ENCODE data around the gene WASF1. TPM values are rescaled to one million over a fixed set of nuclear protein-coding genes. Genes with fewer than 3 reads are reported as not detected.

Gene WASF1
- total and polyA plus RNA-seq, 2 experiments from 2014 or later = 12.3 to 25.1 TPM

GRCh38 chr6:110098511-110099116, 80.9 kb downstream of the WASF1 start:
- 0 out of 2 replicates have a peak, but pooled peaks cover 11% of the 10 kb centered on the region for H3K36me3 ChIP-seq (ENCODE audit: low read depth)
- DNase-seq = no peak
- no peak overlapping the region for H3K4me3 ChIP-seq
- no peaks in the 10 kb centered on the region for H3K27me3 ChIP-seq (replicated peaks; ENCODE audit: insufficient read depth)
- no peaks in the 10 kb centered on the region for H3K79me2 ChIP-seq (ENCODE audit: insufficient read depth)
- no peak for TF ChIP-seq EZH2 (IDR thresholded peaks at IDR 0.05; ENCODE audit: insufficient read depth, poor library complexity, severe bottlenecking)
- TF ChIP-seq EZH2phosphoT487 (IDR thresholded peaks at IDR 0.05; ENCODE audit: insufficient read depth, low read depth) = no peak
- peaks cover 34% of the 10 kb centered on the region for H3K4me1 ChIP-seq (ENCODE audit: insufficient read depth)
- H4K20me1 ChIP-seq (ENCODE audit: insufficient read depth) = no peaks in the 10 kb centered on the region
- no peaks in the 10 kb centered on the region for H3K9me3 ChIP-seq (ENCODE audit: low read depth)
- H3K9ac ChIP-seq = no peak overlapping the region
- no peaks in the 10 kb centered on the region; the same call in 1 of the 2 replicates for H3K9me2 ChIP-seq (ENCODE audit: insufficient read depth)
- 94 to 96% methylated on average over 7 of the region's 7 CpGs for WGBS, 2 experiments (ENCODE audit: low coverage in 1 of 2, low lambda C conversion rate in 2 of 2, missing lambda C conversion rate in 2 of 2)
- in situ Hi-C loops (cut with MboI) = no loop called here
- no peak overlapping the region for H2AFZ ChIP-seq
- no peak overlapping the region for H3K27ac ChIP-seq
- peaks cover 26% of the 10 kb centered on the region for H3F3A ChIP-seq (ENCODE audit: insufficient read depth)
- no peak overlapping the region for H3K4me2 ChIP-seq (ENCODE audit: unreplicated experiment)

- Histone ChIP-seq H3K79me2 (ENCODE audit: insufficient read depth) (no peaks in the 10 kb centered on the region), H3K9ac (peak overlapping the region; percentile 71), H3K4me1 (ENCODE audit: insufficient read depth) (peaks cover 28% of the 10 kb centered on the region), H3F3A (ENCODE audit: insufficient read depth) (peaks cover 26% of the 10 kb centered on the region), H3K36me3 (ENCODE audit: low read depth) (0 out of 2 replicates have a peak, but pooled peaks cover 8% of the 10 kb centered on the region), H2AFZ (peak overlapping the region; percentile 75), H3K27ac (peak overlapping the region; percentile 89), H3K27me3 (replicated peaks; ENCODE audit: insufficient read depth) (no peaks in the 10 kb centered on the region), H3K9me3 (ENCODE audit: low read depth) (no peaks in the 10 kb centered on the region), H4K20me1 (ENCODE audit: insufficient read depth) (no peaks in the 10 kb centered on the region), H3K9me2 (ENCODE audit: insufficient read depth) (no peaks in the 10 kb centered on the region; the same call in none of the 2 replicates), H3K4me2 (ENCODE audit: unreplicated experiment) (peak overlapping the region; percentile 52), H3K4me3 (peak overlapping the region; percentile 31; the same call in 1 of the 2 replicates)
- peak; percentile 18 for DNase-seq
- in situ Hi-C loops (cut with MboI) = no loop called here
- no peak for TF ChIP-seq EZH2 (IDR thresholded peaks at IDR 0.05; ENCODE audit: insufficient read depth, poor library complexity, severe bottlenecking)
- no peak for TF ChIP-seq EZH2phosphoT487 (IDR thresholded peaks at IDR 0.05; ENCODE audit: insufficient read depth, low read depth)
- 4 to 6% methylated on average over 3 of the region's 3 CpGs for whole genome bisulfite sequencing, 2 experiments (ENCODE audit: low coverage in 1 of 2, low lambda C conversion rate in 2 of 2, missing lambda C conversion rate in 2 of 2)
Measured at GRCh38 chr6:110097443-110097842, 82.0 kb downstream of the WASF1 start.

GRCh38 chr6:110095935-110096334, 83.5 kb downstream of the WASF1 start:
- Histone ChIP-seq H3K9me2 (ENCODE audit: insufficient read depth) (no peaks in the 10 kb centered on the region; the same call in none of the 2 replicates), H3K27me3 (replicated peaks; ENCODE audit: insufficient read depth) (no peaks in the 10 kb centered on the region), H3K27ac (peak overlapping the region; percentile 89), H3K4me1 (ENCODE audit: insufficient read depth) (peaks cover 24% of the 10 kb centered on the region), H4K20me1 (ENCODE audit: insufficient read depth) (no peaks in the 10 kb centered on the region), H3K9ac (peak overlapping the region; percentile 71), H3F3A (ENCODE audit: insufficient read depth) (peaks cover 26% of the 10 kb centered on the region), H2AFZ (peak overlapping the region; percentile 75; the same call in 1 of the 2 replicates), H3K36me3 (ENCODE audit: low read depth) (0 out of 2 replicates have a peak, but pooled peaks cover 3% of the 10 kb centered on the region), H3K4me2 (ENCODE audit: unreplicated experiment) (peak overlapping the region; percentile 52), H3K4me3 (0 out of 2 replicates have a peak overlapping the region, but pooled peaks have one; percentile 31), H3K79me2 (ENCODE audit: insufficient read depth) (no peaks in the 10 kb centered on the region), H3K9me3 (ENCODE audit: low read depth) (no peaks in the 10 kb centered on the region)
- WGBS, 2 experiments (ENCODE audit: low coverage in 1 of 2, low lambda C conversion rate in 2 of 2, missing lambda C conversion rate in 2 of 2) = 97 to 100% methylated on average over 1 of the region's 1 CpG
- no peak for DNase-seq
- in situ Hi-C loops (cut with MboI) = no loop called here
- TF ChIP-seq EZH2phosphoT487 (IDR thresholded peaks at IDR 0.05; ENCODE audit: insufficient read depth, low read depth) (no peak), EZH2 (IDR thresholded peaks at IDR 0.05; ENCODE audit: insufficient read depth, poor library complexity, severe bottlenecking) (no peak)

GRCh38 chr6:110095101-110095500, 84.4 kb downstream of the WASF1 start:
- 97 to 100% methylated on average over 1 of the region's 1 CpG for WGBS, 2 experiments (ENCODE audit: low coverage in 1 of 2, low lambda C conversion rate in 2 of 2, missing lambda C conversion rate in 2 of 2)
- no peak overlapping the region for H3K4me3 ChIP-seq
- no peak overlapping the region for H3K9ac ChIP-seq
- H3F3A ChIP-seq (ENCODE audit: insufficient read depth) = peaks cover 26% of the 10 kb centered on the region
- no peak overlapping the region for H3K27ac ChIP-seq
- H3K9me2 ChIP-seq (ENCODE audit: insufficient read depth) = no peaks in the 10 kb centered on the region; the same call in none of the 2 replicates
- no peaks in the 10 kb centered on the region for H3K36me3 ChIP-seq (ENCODE audit: low read depth)
- H3K4me2 ChIP-seq (ENCODE audit: unreplicated experiment) = no peak overlapping the region
- in situ Hi-C loops (cut with MboI) = no loop called here
- no peaks in the 10 kb centered on the region for H3K79me2 ChIP-seq (ENCODE audit: insufficient read depth)
- no peaks in the 10 kb centered on the region for H3K9me3 ChIP-seq (ENCODE audit: low read depth)
- H3K27me3 ChIP-seq (replicated peaks; ENCODE audit: insufficient read depth) = no peaks in the 10 kb centered on the region
- H3K4me1 ChIP-seq (ENCODE audit: insufficient read depth) = peaks cover 24% of the 10 kb centered on the region
- no peak for TF ChIP-seq EZH2 (IDR thresholded peaks at IDR 0.05; ENCODE audit: insufficient read depth, poor library complexity, severe bottlenecking)
- no peak for TF ChIP-seq EZH2phosphoT487 (IDR thresholded peaks at IDR 0.05; ENCODE audit: insufficient read depth, low read depth)
- H4K20me1 ChIP-seq (ENCODE audit: insufficient read depth) = no peaks in the 10 kb centered on the region
- DNase-seq = no peak
- no peak overlapping the region for H2AFZ ChIP-seq
